ENCODE results near the gene MAST2.

DNA sequence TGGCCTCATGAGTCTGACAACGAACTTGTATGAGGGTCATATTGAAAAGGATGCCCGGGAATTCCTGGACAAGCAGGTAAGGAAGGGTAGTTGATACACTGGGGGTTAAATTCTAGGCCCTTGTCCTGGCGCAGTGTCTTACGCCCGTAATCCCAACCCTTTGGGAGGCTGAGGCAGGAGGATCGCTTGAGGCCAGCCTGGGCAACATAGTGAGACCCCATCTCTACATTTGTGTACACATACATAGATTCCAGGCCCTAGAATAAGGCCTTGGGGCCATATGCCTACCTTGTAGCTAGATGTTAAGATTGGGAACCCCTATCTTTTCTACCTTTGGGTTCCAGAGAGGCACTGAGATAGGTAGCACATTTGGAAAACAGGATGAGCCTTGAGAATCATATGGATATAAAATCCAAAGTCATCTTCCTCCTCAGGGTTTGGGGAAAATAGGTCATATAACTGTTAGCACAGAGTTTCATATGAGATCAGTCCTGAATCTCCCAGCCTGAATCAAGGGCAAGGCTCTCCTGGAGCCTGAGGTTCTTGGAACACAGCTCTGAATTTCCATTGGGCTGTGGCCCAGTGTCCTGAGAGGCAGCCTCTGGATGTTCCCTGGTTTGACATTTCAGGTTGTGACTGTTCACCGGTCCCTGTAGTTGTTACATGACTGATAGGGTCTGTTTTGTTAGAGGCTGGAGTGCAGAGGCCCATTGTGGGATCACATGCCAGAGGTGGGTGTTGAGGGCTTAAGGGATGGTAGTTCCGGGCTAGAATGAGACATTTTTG lies 224.6 kb downstream of the MAST2 start:
- TF ChIP-seq POLR2A (IDR thresholded peaks at IDR 0.05): no peak
- TF ChIP-seq, protein P1, sequence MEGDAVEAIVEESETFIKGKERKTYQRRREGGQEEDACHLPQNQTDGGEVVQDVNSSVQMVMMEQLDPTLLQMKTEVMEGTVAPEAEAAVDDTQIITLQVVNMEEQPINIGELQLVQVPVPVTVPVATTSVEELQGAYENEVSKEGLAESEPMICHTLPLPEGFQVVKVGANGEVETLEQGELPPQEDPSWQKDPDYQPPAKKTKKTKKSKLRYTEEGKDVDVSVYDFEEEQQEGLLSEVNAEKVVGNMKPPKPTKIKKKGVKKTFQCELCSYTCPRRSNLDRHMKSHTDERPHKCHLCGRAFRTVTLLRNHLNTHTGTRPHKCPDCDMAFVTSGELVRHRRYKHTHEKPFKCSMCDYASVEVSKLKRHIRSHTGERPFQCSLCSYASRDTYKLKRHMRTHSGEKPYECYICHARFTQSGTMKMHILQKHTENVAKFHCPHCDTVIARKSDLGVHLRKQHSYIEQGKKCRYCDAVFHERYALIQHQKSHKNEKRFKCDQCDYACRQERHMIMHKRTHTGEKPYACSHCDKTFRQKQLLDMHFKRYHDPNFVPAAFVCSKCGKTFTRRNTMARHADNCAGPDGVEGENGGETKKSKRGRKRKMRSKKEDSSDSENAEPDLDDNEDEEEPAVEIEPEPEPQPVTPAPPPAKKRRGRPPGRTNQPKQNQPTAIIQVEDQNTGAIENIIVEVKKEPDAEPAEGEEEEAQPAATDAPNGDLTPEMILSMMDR (IDR thresholded peaks at IDR 0.05): no peak
